Measurements from ENCODE around the gene MYO9A. TPM values are rescaled to one million over a fixed set of nuclear protein-coding genes. Genes with fewer than 3 reads are reported as not detected.
"Not testable (repeated sequence)": the region's sequence is repeated elsewhere in the genome, so short reads cannot be mapped to it uniquely, and the experiment has no call there.

MYO9A gene
- total and polyA plus RNA-seq, 3 donors from 2014 or later, result 68.9 to 126 (median 103) TPM

DNA sequence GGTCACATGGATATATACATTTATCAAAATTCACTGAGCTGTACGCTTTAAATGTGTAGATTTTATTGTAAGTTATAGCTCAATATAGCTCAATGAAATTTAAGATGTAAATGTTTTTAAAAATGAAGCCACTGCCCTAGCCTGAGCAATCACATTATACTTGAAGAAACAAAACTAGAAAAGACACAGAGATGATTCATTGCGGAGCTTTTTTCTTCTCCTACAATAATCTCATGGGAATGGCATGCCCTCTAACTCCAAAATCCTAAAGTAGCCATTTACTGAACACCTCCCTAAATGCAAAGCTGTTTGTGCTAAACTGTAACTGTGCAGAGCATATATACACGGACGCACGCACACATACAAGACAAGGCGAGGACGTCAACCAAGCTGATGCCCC lies 84.2 kb downstream of the MYO9A start:
- TF ChIP-seq, protein P1, sequence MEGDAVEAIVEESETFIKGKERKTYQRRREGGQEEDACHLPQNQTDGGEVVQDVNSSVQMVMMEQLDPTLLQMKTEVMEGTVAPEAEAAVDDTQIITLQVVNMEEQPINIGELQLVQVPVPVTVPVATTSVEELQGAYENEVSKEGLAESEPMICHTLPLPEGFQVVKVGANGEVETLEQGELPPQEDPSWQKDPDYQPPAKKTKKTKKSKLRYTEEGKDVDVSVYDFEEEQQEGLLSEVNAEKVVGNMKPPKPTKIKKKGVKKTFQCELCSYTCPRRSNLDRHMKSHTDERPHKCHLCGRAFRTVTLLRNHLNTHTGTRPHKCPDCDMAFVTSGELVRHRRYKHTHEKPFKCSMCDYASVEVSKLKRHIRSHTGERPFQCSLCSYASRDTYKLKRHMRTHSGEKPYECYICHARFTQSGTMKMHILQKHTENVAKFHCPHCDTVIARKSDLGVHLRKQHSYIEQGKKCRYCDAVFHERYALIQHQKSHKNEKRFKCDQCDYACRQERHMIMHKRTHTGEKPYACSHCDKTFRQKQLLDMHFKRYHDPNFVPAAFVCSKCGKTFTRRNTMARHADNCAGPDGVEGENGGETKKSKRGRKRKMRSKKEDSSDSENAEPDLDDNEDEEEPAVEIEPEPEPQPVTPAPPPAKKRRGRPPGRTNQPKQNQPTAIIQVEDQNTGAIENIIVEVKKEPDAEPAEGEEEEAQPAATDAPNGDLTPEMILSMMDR (IDR thresholded peaks at IDR 0.05), result no peak
- TF ChIP-seq POLR2A (IDR thresholded peaks at IDR 0.05), result no peak
- WGBS, 2 donors, result 87 to 94% methylated on average over 7 of the region's 7 CpGs
- Histone ChIP-seq H3K9me3 (no peaks in the 10 kb centered on the region), H3K36me3 (ENCODE audit: low read depth, missing control alignments) (no peaks in the 10 kb centered on the region), H3K4me3 (no peak overlapping the region), H3K4me1 (no peaks in the 10 kb centered on the region), H3K27ac (no peak overlapping the region), H3K27me3 (no peaks in the 10 kb centered on the region)
- DNase-seq, result no peak
- intact Hi-C loops (cut with DNase I; ENCODE audit: low total_unique reads), result no loop called here

DNA sequence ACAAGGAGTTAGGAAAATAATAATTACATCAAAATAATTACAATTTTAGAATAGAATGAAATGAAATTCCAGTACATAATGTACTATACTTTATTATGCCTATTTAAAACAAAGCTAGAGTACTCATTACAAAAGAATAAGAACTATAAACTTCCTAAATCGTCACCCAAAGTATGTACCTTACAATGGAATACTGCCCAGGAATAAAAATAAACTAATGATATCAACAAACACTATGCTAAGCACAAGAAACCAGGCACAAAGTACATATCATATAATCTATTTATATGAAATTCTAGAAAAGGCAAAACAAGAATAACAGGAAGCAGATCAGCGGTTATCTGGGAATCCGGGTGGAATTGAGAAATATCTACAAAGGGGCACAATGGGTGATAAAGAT lies 84.7 kb downstream of the MYO9A start:
- 65% methylated on average over 3 of the region's 3 CpGs for WGBS, 2 donors
- H3K4me3 ChIP-seq, result no peak overlapping the region

DNA sequence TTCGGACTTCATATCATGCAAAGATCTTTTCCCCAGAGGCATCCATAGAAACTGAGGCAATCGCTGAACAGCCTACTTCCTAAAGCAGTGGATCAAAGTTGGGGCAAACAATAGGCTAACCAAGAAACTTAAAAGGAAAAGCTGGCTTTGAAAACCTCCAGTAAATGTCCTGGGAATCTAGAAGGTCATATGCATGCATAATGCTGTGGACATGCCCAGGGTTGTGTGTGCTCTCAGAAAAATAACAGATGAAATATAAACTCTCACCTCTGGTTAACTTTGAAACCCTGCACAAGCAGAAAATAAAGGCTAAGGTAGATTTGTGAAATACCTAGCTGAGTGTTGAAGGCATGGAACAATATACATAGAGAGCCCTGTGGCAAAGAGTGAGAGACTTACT lies 96.3 kb downstream of the MYO9A start:
- 91 to 92% methylated on average over 2 of the region's 2 CpGs for WGBS, 2 donors
- TF ChIP-seq, protein P1 (IDR thresholded peaks at IDR 0.05), result no peak
- TF ChIP-seq POLR2A (IDR thresholded peaks at IDR 0.05), result no peak
- H3K4me1 ChIP-seq, result no peaks in the 10 kb centered on the region
- no peak overlapping the region for H3K27ac ChIP-seq
- DNase-seq, result no peak
- H3K9me3 ChIP-seq, result no peaks in the 10 kb centered on the region
- H3K36me3 ChIP-seq (ENCODE audit: low read depth, missing control alignments), result no peaks in the 10 kb centered on the region
- no peaks in the 10 kb centered on the region for H3K27me3 ChIP-seq
- H3K4me3 ChIP-seq, result no peak overlapping the region
- intact Hi-C loops (cut with DNase I; ENCODE audit: low total_unique reads), result no loop called here

More for the DNA sequence above, 84.7 kb downstream of the MYO9A start:
- H3K27ac ChIP-seq, result no peak overlapping the region
- H3K9me3 ChIP-seq, result no peaks in the 10 kb centered on the region
- H3K4me1 ChIP-seq, result no peaks in the 10 kb centered on the region
- intact Hi-C loops (cut with DNase I; ENCODE audit: low total_unique reads), result no loop called here
- no peaks in the 10 kb centered on the region for H3K27me3 ChIP-seq
- no peak for DNase-seq
- H3K36me3 ChIP-seq (ENCODE audit: low read depth, missing control alignments), result no peaks in the 10 kb centered on the region
- TF ChIP-seq POLR2A (IDR thresholded peaks at IDR 0.05), result no peak
- TF ChIP-seq, protein P1 (IDR thresholded peaks at IDR 0.05), result no peak

DNA sequence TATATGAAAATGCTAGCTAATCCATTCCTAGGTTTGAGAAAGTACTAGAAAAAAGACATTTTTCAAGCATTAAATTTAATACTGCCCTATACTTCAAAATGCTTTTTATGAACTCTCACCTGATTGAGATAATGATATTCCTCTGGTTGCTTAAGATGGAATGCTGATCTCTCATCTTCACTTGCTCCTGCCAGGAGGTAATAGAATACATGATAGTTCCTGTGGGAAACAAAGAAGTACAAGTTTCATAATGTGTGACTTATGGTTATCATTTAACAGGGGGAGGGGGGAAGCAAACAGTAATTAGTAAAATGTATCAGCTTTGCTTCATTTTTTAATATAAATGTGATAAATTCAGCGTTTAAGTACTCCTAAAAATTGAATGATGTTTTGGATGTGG lies 97.2 kb downstream of the MYO9A start:
- H3K9me3 ChIP-seq, result no peaks in the 10 kb centered on the region
- H3K27me3 ChIP-seq, result no peaks in the 10 kb centered on the region
- no peaks in the 10 kb centered on the region for H3K36me3 ChIP-seq (ENCODE audit: low read depth, missing control alignments)
- TF ChIP-seq, protein P1 (IDR thresholded peaks at IDR 0.05), result no peak
- no peak for TF ChIP-seq POLR2A (IDR thresholded peaks at IDR 0.05)
- no peak overlapping the region for H3K27ac ChIP-seq
- no peak overlapping the region for H3K4me3 ChIP-seq
- intact Hi-C loops (cut with DNase I; ENCODE audit: low total_unique reads), result no loop called here
- WGBS, 2 donors, result 66 to 85% methylated on average over 1 of the region's 1 CpG
- H3K4me1 ChIP-seq, result no peaks in the 10 kb centered on the region
- DNase-seq, result no peak

DNA sequence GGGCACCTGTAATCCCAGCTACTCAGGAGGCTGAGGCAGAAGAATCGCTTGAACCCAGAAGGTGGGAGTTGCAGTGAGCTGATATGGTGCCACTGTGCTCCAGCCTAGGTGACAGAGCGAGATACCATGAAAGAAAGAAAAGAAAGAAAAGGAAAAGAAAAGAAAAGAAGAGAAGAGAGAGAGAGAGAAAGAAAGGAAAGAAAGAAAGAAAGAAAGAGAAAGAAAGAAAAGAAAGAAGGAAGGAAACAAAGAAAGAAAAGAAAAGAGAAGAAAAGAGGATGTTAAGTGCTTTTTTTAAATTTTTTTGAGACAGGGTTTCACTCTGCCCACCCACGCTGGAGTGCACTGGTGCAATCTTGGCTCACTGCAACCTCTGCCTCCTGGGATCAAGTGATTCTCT lies 103.4 kb downstream of the MYO9A start:
- H3K36me3 ChIP-seq (ENCODE audit: low read depth, missing control alignments); DNase-seq; H3K9me3 ChIP-seq; intact Hi-C loops (cut with DNase I; ENCODE audit: low total_unique reads); H3K27ac ChIP-seq; H3K4me3 ChIP-seq; H3K27me3 ChIP-seq; H3K4me1 ChIP-seq: not testable (repeated sequence)
- 92% methylated on average over 3 of the region's 3 CpGs for WGBS, 2 donors
